ENCODE results near the gene ZBTB39. TPM values are rescaled to one million over a fixed set of nuclear protein-coding genes. Genes with fewer than 3 reads are reported as not detected.

Gene ZBTB39
- total RNA-seq, 2 experiments from 2014 or later, result 5.1 to 5.5 TPM

- no peaks in the 10 kb centered on the region for H3K9me3 Mint-ChIP-seq
- POLR2A ChIA-PET, result interaction anchor here (0.6 kb wide), 1 partner anchor 26 kb away, joined by 3 read pairs; no protein-coding TSS in a partner anchor
- no peak overlapping the region for H3K4me3 Mint-ChIP-seq
- intact Hi-C loops (cut with micrococcal nuclease), result no loop called here
- no peak for DNase-seq
- no peaks in the 10 kb centered on the region for H3K4me1 Mint-ChIP-seq (ENCODE audit: low read depth)
- CTCF ChIA-PET, result no interaction called here
- H3K27ac Mint-ChIP-seq, result no peak overlapping the region
- no peaks in the 10 kb centered on the region for H3K27me3 Mint-ChIP-seq
- H3K36me3 Mint-ChIP-seq (ENCODE audit: low read depth), result no peaks in the 10 kb centered on the region
- no peak for TF ChIP-seq CTCF (IDR thresholded peaks at IDR 0.05)
- ATAC-seq, result no peak
Observed at GRCh38 chr12:56954057-56954957, 52.0 kb downstream of the ZBTB39 start.

- intact Hi-C loops (cut with micrococcal nuclease), result no loop called here
- CTCF ChIA-PET, result interaction anchor here (0.9 to 1.5 kb wide), 2 partner anchors 48 to 92 kb away, joined by 3 to 6 read pairs; no protein-coding TSS in a partner anchor
- DNase-seq (no peak), ATAC-seq (no peak)
- no peak overlapping the region for H3K4me3 Mint-ChIP-seq
- H3K4me1 Mint-ChIP-seq (ENCODE audit: low read depth), result no peaks in the 10 kb centered on the region
- no peak overlapping the region for H3K27ac Mint-ChIP-seq
- no peaks in the 10 kb centered on the region for H3K27me3 Mint-ChIP-seq
- no peaks in the 10 kb centered on the region for H3K36me3 Mint-ChIP-seq (ENCODE audit: low read depth)
- no peaks in the 10 kb centered on the region for H3K9me3 Mint-ChIP-seq
- TF ChIP-seq CTCF (IDR thresholded peaks at IDR 0.05), result no peak
- POLR2A ChIA-PET, result no interaction called here
Observed at GRCh38 chr12:56953314-56953713, 53.0 kb downstream of the ZBTB39 start.

GRCh38 chr12:56951582-56952339 lies 54.6 kb downstream of the ZBTB39 start:
- no peaks in the 10 kb centered on the region for H3K36me3 Mint-ChIP-seq (ENCODE audit: low read depth)
- no peak for TF ChIP-seq CTCF (IDR thresholded peaks at IDR 0.05)
- ChIA-PET CTCF (interaction anchor here (0.9 to 1.3 kb wide), 2 partner anchors 18 to 20 kb away, joined by 3 read pairs; no protein-coding TSS in a partner anchor), POLR2A (interaction anchor here (0.6 to 1.3 kb wide), 2 partner anchors 10 to 132 kb away, joined by 3 to 4 read pairs; no protein-coding TSS in a partner anchor)
- no peak overlapping the region for H3K27ac Mint-ChIP-seq
- no peaks in the 10 kb centered on the region for H3K4me1 Mint-ChIP-seq (ENCODE audit: low read depth)
- ATAC-seq, result no peak
- no peak overlapping the region for H3K4me3 Mint-ChIP-seq
- no peaks in the 10 kb centered on the region for H3K9me3 Mint-ChIP-seq
- DNase-seq, result no peak
- peaks cover 2% of the 10 kb centered on the region for H3K27me3 Mint-ChIP-seq
- intact Hi-C loops (cut with micrococcal nuclease), result no loop called here

GRCh38 chr12:56948881-56949280 lies 57.5 kb downstream of the ZBTB39 start:
- no peak for TF ChIP-seq CTCF (IDR thresholded peaks at IDR 0.05)
- intact Hi-C loops (cut with micrococcal nuclease), result no loop called here
- peaks cover 2% of the 10 kb centered on the region for H3K27me3 Mint-ChIP-seq

More at GRCh38 chr12:56948881-56949280, 57.5 kb downstream of the ZBTB39 start:
- ChIA-PET CTCF (interaction anchor here (1.2 kb wide), 2 partner anchors 52 to 122 kb away, joined by 3 read pairs; no protein-coding TSS in a partner anchor), POLR2A (no interaction called here)
- H3K27ac Mint-ChIP-seq, result no peak overlapping the region
- ATAC-seq, result no peak
- DNase-seq, result no peak
- H3K4me1 Mint-ChIP-seq (ENCODE audit: low read depth), result no peaks in the 10 kb centered on the region
- H3K4me3 Mint-ChIP-seq, result no peak overlapping the region
- H3K36me3 Mint-ChIP-seq (ENCODE audit: low read depth), result no peaks in the 10 kb centered on the region
- peaks cover 3% of the 10 kb centered on the region for H3K9me3 Mint-ChIP-seq

Other genes with a start within 250 kb of the ZBTB39 start
- gene HSD17B6, start 243.2 kb downstream of the ZBTB39 start, total RNA-seq, result 1 to 10 TPM in 1 of 2 experiments, under 1 TPM in 1; 0.81 to 1.8 TPM
- not detected for gene SDR9C7, start 72.1 kb downstream of the ZBTB39 start, total RNA-seq
- under 1 TPM; 0.34 to 0.36 TPM for gene RDH16, start 48.9 kb downstream of the ZBTB39 start, total RNA-seq
- under 1 TPM; 0.34 to 0.54 TPM for gene TAC3, start 10.0 kb upstream of the ZBTB39 start, total RNA-seq
- gene MYO1A, start 43.6 kb upstream of the ZBTB39 start, total RNA-seq, result 1 to 10 TPM; 2.1 to 2.6 TPM
- 10 to 100 TPM; 76.1 to 80.6 TPM for gene NEMP1, start 72.2 kb upstream of the ZBTB39 start, total RNA-seq
- 10 to 100 TPM; 69.3 to 70.8 TPM for gene NAB2, start 82.6 kb upstream of the ZBTB39 start, total RNA-seq
- gene STAT6, start 104.8 kb upstream of the ZBTB39 start, total RNA-seq, result 100 to 1,000 TPM; 207 to 209 TPM
- 1 to 10 TPM; 1.5 to 1.9 TPM for gene LRP1, start 121.9 kb upstream of the ZBTB39 start, total RNA-seq
- gene LRP1-AS, start 141.1 kb upstream of the ZBTB39 start, total RNA-seq, result not detected
- gene NXPH4, start 210.2 kb upstream of the ZBTB39 start, total RNA-seq, result under 1 TPM; 0.41 to 0.45 TPM
- gene SHMT2, start 223.2 kb upstream of the ZBTB39 start, total RNA-seq, result 100 to 1,000 TPM; 480 to 529 TPM
- gene STAC3, start 244.6 kb upstream of the ZBTB39 start, total RNA-seq, result 1 to 10 TPM; 1.7 to 2.1 TPM